Mononuclear cell (primary cell): ENCODE data around the gene GPR179. TPM values are rescaled to one million over a fixed set of nuclear protein-coding genes. Genes with fewer than 3 reads are reported as not detected.

Source experiments
- H3K27me3 ChIP-seq: 2 replicates; pipeline ENCODE4 v1.6.0; 2011; ENCODE audit warnings: low read length, control low read depth; ENCODE audit not compliant: insufficient read depth
- H3K4me1 ChIP-seq: 2 replicates; pipeline ENCODE4 v1.5.1; 2011; ENCODE audit warnings: mild to moderate bottlenecking, low read length, control low read depth; ENCODE audit not compliant: insufficient read depth
- H3K4me3 ChIP-seq: 2 replicates; pipeline ENCODE4 v1.5.1; 2011; ENCODE audit warnings: mild to moderate bottlenecking, low read length, moderate library complexity
- H3K9me3 ChIP-seq: 2 replicates; pipeline ENCODE4 v1.5.1; 2011; ENCODE audit warnings: low read depth, mild to moderate bottlenecking, control low read depth, low read length
- total RNA-seq: library from RNA; depleted of rRNA; stranded (reverse); fragments of >200 nt; gene quantifications from one replicate; pipeline ENCODE4 v1.2.3, GENCODE V29; 2012

GPR179 gene
- total RNA-seq: 0.10 TPM

- Histone ChIP-seq H3K9me3 (no peaks in the 10 kb centered on the region), H3K4me3 (no peak within 1 kb of the TSS), H3K4me1 (no peaks in the 10 kb centered on the region), H3K27me3 (no peaks in the 10 kb centered on the region)
Measured at GRCh38 chr17:38343608-38344419, at the start of gene GPR179. Gene GPR179, minus strand, starts transcription at chr17:38343956. Its CDS starts 167 bp downstream, at chr17:38343789.

GRCh38 chr17:38379448-38379847 lies 35.7 kb upstream of the GPR179 start:
- no peaks in the 10 kb centered on the region for H3K4me1 ChIP-seq
- no peaks in the 10 kb centered on the region for H3K9me3 ChIP-seq
- H3K27me3 ChIP-seq: no peaks in the 10 kb centered on the region
- H3K4me3 ChIP-seq: no peak overlapping the region

- Histone ChIP-seq H3K4me3 (no peak overlapping the region), H3K9me3 (no peaks in the 10 kb centered on the region), H3K4me1 (no peaks in the 10 kb centered on the region), H3K27me3 (no peaks in the 10 kb centered on the region)
Measured at GRCh38 chr17:38369124-38369886, 25.5 kb upstream of the GPR179 start.

- Histone ChIP-seq H3K9me3 (no peaks in the 10 kb centered on the region), H3K4me1 (no peaks in the 10 kb centered on the region), H3K4me3 (no peak overlapping the region), H3K27me3 (no peaks in the 10 kb centered on the region)
Measured at GRCh38 chr17:38364741-38365140, 21.0 kb upstream of the GPR179 start.

GRCh38 chr17:38363016-38363415 lies 19.3 kb upstream of the GPR179 start:
- H3K4me1 ChIP-seq: no peaks in the 10 kb centered on the region
- no peak overlapping the region for H3K4me3 ChIP-seq
- H3K9me3 ChIP-seq: no peaks in the 10 kb centered on the region
- H3K27me3 ChIP-seq: no peaks in the 10 kb centered on the region

- H3K27me3 ChIP-seq: no peaks in the 10 kb centered on the region
- no peaks in the 10 kb centered on the region for H3K9me3 ChIP-seq
- no peaks in the 10 kb centered on the region for H3K4me1 ChIP-seq
- no peak overlapping the region for H3K4me3 ChIP-seq
Measured at GRCh38 chr17:38361694-38362465, 18.1 kb upstream of the GPR179 start.

- Histone ChIP-seq H3K9me3 (no peaks in the 10 kb centered on the region), H3K4me1 (peaks cover 11% of the 10 kb centered on the region), H3K27me3 (no peaks in the 10 kb centered on the region), H3K4me3 (no peak overlapping the region)
Measured at GRCh38 chr17:38358586-38359513, 15.1 kb upstream of the GPR179 start.

- Histone ChIP-seq H3K9me3 (no peaks in the 10 kb centered on the region), H3K4me1 (peaks cover 24% of the 10 kb centered on the region), H3K4me3 (no peak overlapping the region), H3K27me3 (no peaks in the 10 kb centered on the region)
Measured at GRCh38 chr17:38357486-38358123, 13.8 kb upstream of the GPR179 start.

- Histone ChIP-seq H3K4me3 (no peak overlapping the region), H3K9me3 (no peaks in the 10 kb centered on the region)
Measured at GRCh38 chr17:38355251-38355650, 11.5 kb upstream of the GPR179 start.

GRCh38 chr17:38354466-38354865 lies 10.7 kb upstream of the GPR179 start:
- Histone ChIP-seq H3K27me3 (no peaks in the 10 kb centered on the region), H3K9me3 (no peaks in the 10 kb centered on the region), H3K4me3 (no peak overlapping the region), H3K4me1 (peaks cover 24% of the 10 kb centered on the region)

More at GRCh38 chr17:38355251-38355650, 11.5 kb upstream of the GPR179 start:
- Histone ChIP-seq H3K27me3 (no peaks in the 10 kb centered on the region), H3K4me1 (peaks cover 24% of the 10 kb centered on the region)

- H3K4me1 ChIP-seq: peaks cover 24% of the 10 kb centered on the region
- H3K27me3 ChIP-seq: no peaks in the 10 kb centered on the region
- H3K4me3 ChIP-seq: no peak overlapping the region
- H3K9me3 ChIP-seq: no peaks in the 10 kb centered on the region
Measured at GRCh38 chr17:38353668-38354067, 9.9 kb upstream of the GPR179 start.

- Histone ChIP-seq H3K9me3 (no peaks in the 10 kb centered on the region), H3K4me1 (peaks cover 24% of the 10 kb centered on the region), H3K4me3 (peak overlapping the region; percentile 57), H3K27me3 (no peaks in the 10 kb centered on the region)
Measured at GRCh38 chr17:38353086-38353604, 9.4 kb upstream of the GPR179 start.

- Histone ChIP-seq H3K4me3 (peak overlapping the region; percentile 57), H3K4me1 (peaks cover 24% of the 10 kb centered on the region), H3K27me3 (no peaks in the 10 kb centered on the region), H3K9me3 (no peaks in the 10 kb centered on the region)
Measured at GRCh38 chr17:38352245-38353085, 8.7 kb upstream of the GPR179 start.
